H9 (cell line): ENCODE results near the gene FILIP1. TPM values are rescaled to one million over a fixed set of nuclear protein-coding genes. Genes with fewer than 3 reads are reported as not detected.

Source experiments
- DNase-seq: peaks from one replicate; pipeline ENCODE4 v3.0.0-alpha.2; 2017
- H2AFZ ChIP-seq: one replicate; pipeline ENCODE4 v1.6.1; 2013; ENCODE audit warnings: mild to moderate bottlenecking, low read length, control low read depth, moderate library complexity
- H2AK5ac ChIP-seq: 2 replicates; pipeline ENCODE4 v1.6.1; 2013; ENCODE audit warnings: low read length, control low read depth, mixed read lengths; ENCODE audit not compliant: insufficient read length
- H2BK120ac ChIP-seq: one replicate; pipeline ENCODE4 v1.6.1; 2013; ENCODE audit warnings: low read depth, mild to moderate bottlenecking, low read length, control low read depth, inconsistent platforms; ENCODE audit not compliant: poor library complexity, severe bottlenecking
- H2BK12ac ChIP-seq: 2 replicates; pipeline ENCODE4 v1.6.1; 2013; ENCODE audit warnings: low read length, control low read depth, mixed read lengths, low read depth; ENCODE audit not compliant: insufficient read length
- H2BK15ac ChIP-seq: 2 replicates; pipeline ENCODE4 v1.6.1; 2013; ENCODE audit warnings: low read depth, low read length, control low read depth
- H2BK20ac ChIP-seq: one replicate; pipeline ENCODE4 v1.6.1; 2013; ENCODE audit warnings: low read depth, mild to moderate bottlenecking, low read length, control low read depth, inconsistent platforms; ENCODE audit not compliant: poor library complexity, severe bottlenecking
- H2BK5ac ChIP-seq: 2 replicates; pipeline ENCODE4 v1.6.1; 2013; ENCODE audit warnings: low read length, control low read depth, mixed read lengths; ENCODE audit not compliant: insufficient read length
- H3K14ac ChIP-seq: 2 replicates; pipeline ENCODE4 v1.6.1; 2013; ENCODE audit warnings: low read length, control low read depth; ENCODE audit not compliant: insufficient read depth
- H3K18ac ChIP-seq: 2 replicates; pipeline ENCODE4 v1.6.1; 2013; ENCODE audit warnings: low read depth, mild to moderate bottlenecking, mixed read lengths, low read length, control low read depth; ENCODE audit not compliant: insufficient read length
- H3K23ac ChIP-seq: 2 replicates; pipeline ENCODE4 v1.6.1; 2013; ENCODE audit warnings: low read length, control low read depth, mixed read lengths, low read depth; ENCODE audit not compliant: insufficient read length
- H3K23me2 ChIP-seq: 2 replicates; pipeline ENCODE4 v1.6.1; 2013; ENCODE audit warnings: low read depth, mild to moderate bottlenecking, mixed read lengths, low read length, control low read depth; ENCODE audit not compliant: insufficient read length, poor library complexity, severe bottlenecking
- H3K27ac ChIP-seq: 2 replicates; pipeline ENCODE4 v1.5.1; 2013; ENCODE audit warnings: low read length, control low read depth, mixed read lengths, low read depth; ENCODE audit not compliant: insufficient read length
- H3K27me3 ChIP-seq: 2 replicates; pipeline ENCODE4 v1.6.1; 2013; ENCODE audit warnings: low read length, control low read depth, inconsistent platforms; ENCODE audit not compliant: insufficient read depth
- H3K4ac ChIP-seq: 2 replicates; pipeline ENCODE4 v1.6.1; 2013; ENCODE audit warnings: low read depth, mild to moderate bottlenecking, control low read depth, inconsistent platforms, low read length, moderate library complexity
- H3K4me1 ChIP-seq: 2 replicates; pipeline ENCODE4 v1.6.1; 2013; ENCODE audit warnings: low read length, control low read depth, inconsistent platforms; ENCODE audit not compliant: insufficient read depth
- H3K4me2 ChIP-seq: 2 replicates; pipeline ENCODE4 v1.6.1; 2013; ENCODE audit warnings: low read length, control low read depth, mixed read lengths; ENCODE audit not compliant: insufficient read length, insufficient read depth
- H3K56ac ChIP-seq: 2 replicates; pipeline ENCODE4 v1.6.1; 2013; ENCODE audit warnings: low read depth, mild to moderate bottlenecking, mixed read lengths, low read length, control low read depth; ENCODE audit not compliant: insufficient read length
- H3K79me1 ChIP-seq: 2 replicates; pipeline ENCODE4 v1.6.1; 2013; ENCODE audit warnings: low read depth, mild to moderate bottlenecking, moderate library complexity, low read length, control low read depth, inconsistent platforms; ENCODE audit not compliant: insufficient read depth, poor library complexity, severe bottlenecking
- H3K79me2 ChIP-seq: 2 replicates; pipeline ENCODE4 v1.6.1; 2013; ENCODE audit warnings: low read length, control low read depth, inconsistent platforms; ENCODE audit not compliant: insufficient read depth
- H3K9ac ChIP-seq: 2 replicates; pipeline ENCODE4 v1.6.1; 2013; ENCODE audit warnings: low read length, control low read depth, mixed read lengths; ENCODE audit not compliant: insufficient read length; ENCODE audit errors: extremely low read depth
- H3K9me3 ChIP-seq: one replicate; pipeline ENCODE4 v1.6.1; 2013; ENCODE audit warnings: low read depth, low read length, inconsistent platforms; ENCODE audit not compliant: control insufficient read depth
- H3T11ph ChIP-seq: one replicate; pipeline ENCODE4 v1.6.1; 2013; ENCODE audit warnings: mild to moderate bottlenecking, low read length, control low read depth, inconsistent platforms
- H4K20me1 ChIP-seq: one replicate; pipeline ENCODE4 v1.6.1; 2013; ENCODE audit not compliant: control insufficient read depth, insufficient read length, insufficient read depth
- H4K5ac ChIP-seq: 2 replicates; pipeline ENCODE4 v1.6.1; 2013; ENCODE audit warnings: low read depth, mild to moderate bottlenecking, mixed read lengths, low read length, control low read depth; ENCODE audit not compliant: insufficient read length
- H4K8ac ChIP-seq: replicated peaks from 2 replicates; pipeline ENCODE4 v1.6.1; 2013; ENCODE audit warnings: low read length, control low read depth, mixed read lengths, low read depth; ENCODE audit not compliant: insufficient read length
- H4K91ac ChIP-seq: 2 replicates; pipeline ENCODE4 v1.6.1; 2013; ENCODE audit warnings: low read depth, mild to moderate bottlenecking, moderate library complexity, mixed read lengths, low read length, control low read depth; ENCODE audit not compliant: insufficient read length
- H3K27ac Mint-ChIP-seq, 3 experiments: 2 replicates in 2 of 3; 3 replicates in 1 of 3; pipeline ENCODE4 v1.8.0; 2020 to 2021; ENCODE audit warnings: mixed read lengths in 3 of 3, mild to moderate bottlenecking in 1 of 3, moderate library complexity in 1 of 3
- H3K27me3 Mint-ChIP-seq: 2 replicates; pipeline ENCODE4 v1.8.0; 2021; ENCODE audit warnings: low read depth, mild to moderate bottlenecking, moderate library complexity, mixed read lengths
- H3K36me3 Mint-ChIP-seq, 3 experiments: 2 replicates in 2 of 3; 3 replicates in 1 of 3; pipeline ENCODE4 v1.8.0; 2020 to 2021; ENCODE audit warnings: low read depth in 3 of 3, mixed read lengths in 3 of 3; ENCODE audit not compliant: insufficient read depth in 1 of 3
- H3K4me1 Mint-ChIP-seq, 2 experiments: 2 replicates each; pipeline ENCODE4 v1.8.0; 2020; ENCODE audit warnings: mixed read lengths in 2 of 2
- H3K4me3 Mint-ChIP-seq, 2 experiments: 2 replicates in 1 of 2; 3 replicates in 1 of 2; pipeline ENCODE4 v1.8.0; 2020 to 2021; ENCODE audit warnings: mild to moderate bottlenecking in 2 of 2, mixed read lengths in 2 of 2, moderate library complexity in 1 of 2
- H3K9me3 Mint-ChIP-seq, 2 experiments: 2 replicates in 1 of 2; 3 replicates in 1 of 2; pipeline ENCODE4 v1.8.0; 2020; ENCODE audit warnings: mild to moderate bottlenecking in 2 of 2, mixed read lengths in 2 of 2, moderate library complexity in 1 of 2
- WGBS: extraction: QIAGEN DNeasy Blood & Tissue Kit; methylation state at CpG from one replicate; pipeline ENCODE4 v1.1.7; 2013; ENCODE audit warnings: missing lambda C conversion rate, low lambda C conversion rate, mixed read lengths; ENCODE audit not compliant: insufficient read length; ENCODE audit errors: extremely low coverage; 5-methylcytosine and 5-hydroxymethylcytosine counted together
- total RNA-seq: library from RNA; stranded (reverse); gene quantifications from 2 replicates; pipeline ENCODE4 v1.2.1, GENCODE V29; 2021
- TF ChIP-seq, protein P1 (sequence below): fragments of 200-600 bp; sonication (generic); conservative IDR thresholded peaks from 3 replicates; pipeline ENCODE4 v1.8.0; 2021; ENCODE audit warnings: antibody characterized with exemption, mild to moderate bottlenecking

The FILIP1 gene
- total RNA-seq, 1 experiment from 2014 or later: 10.5 TPM

DNA sequence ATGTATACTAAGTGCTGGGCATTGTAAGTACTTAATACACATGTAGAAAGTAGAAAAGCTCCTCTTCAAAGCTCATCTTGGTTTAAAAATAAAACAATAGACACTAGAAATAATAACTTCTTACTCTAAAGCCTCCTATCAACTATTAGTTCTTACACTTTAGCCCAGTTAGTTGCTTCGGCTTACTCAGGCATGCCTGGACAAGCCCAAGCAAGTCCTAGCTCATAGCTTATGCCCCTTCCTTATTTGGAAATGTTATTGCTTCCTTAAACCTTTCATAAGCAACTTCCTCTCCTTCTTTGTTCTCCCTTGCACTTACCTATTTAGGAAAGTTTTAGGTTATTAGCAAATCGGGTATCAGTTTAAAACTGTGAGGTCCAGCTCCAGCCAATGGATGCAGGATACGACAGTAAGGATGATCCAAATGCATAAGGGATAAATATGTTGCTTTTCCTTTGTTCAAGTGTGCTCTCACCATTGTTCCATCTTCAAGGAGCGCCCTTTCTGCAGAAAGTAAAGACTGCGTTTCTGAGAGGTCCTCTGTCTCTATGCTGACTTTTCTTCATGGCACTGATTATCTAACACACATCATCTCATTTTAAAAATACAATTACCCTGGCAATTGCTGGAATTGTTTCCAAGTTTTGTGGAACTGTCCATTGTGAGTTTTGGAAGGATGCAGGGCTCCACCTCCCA is 221.3 kb downstream of the FILIP1 start:
- Histone ChIP-seq H2BK120ac (peak overlapping the region; percentile 71), H3K23ac (no peak overlapping the region), H2AK5ac (no peak overlapping the region), H2BK20ac (peak overlapping the region; percentile 83), H4K20me1 (no peaks in the 10 kb centered on the region), H3K27ac (peak overlapping the region; percentile 57), H3K23me2 (no peaks in the 10 kb centered on the region), H3K27me3 (no peaks in the 10 kb centered on the region), H3K14ac (no peak overlapping the region), H3K9me3 (peaks cover 7% of the 10 kb centered on the region), H3K79me1 (peaks cover 5% of the 10 kb centered on the region), H3K18ac (peak overlapping the region; percentile 60), H4K8ac (no peak overlapping the region), H2BK12ac (no peak overlapping the region), H4K91ac (no peak overlapping the region), H3T11ph (peak overlapping the region; percentile 39), H3K4me2 (no peak overlapping the region), H3K4ac (peak overlapping the region; percentile 56; the same call in 1 of the 2 replicates), H2AFZ (no peak overlapping the region), H2BK15ac (no peak overlapping the region), H3K4me1 (peaks cover 18% of the 10 kb centered on the region; the same call in 1 of the 2 replicates), H3K56ac (no peak overlapping the region), H3K79me2 (peaks cover 21% of the 10 kb centered on the region; the same call in 1 of the 2 replicates), H3K9ac (no peak overlapping the region), H2BK5ac (no peak overlapping the region), H4K5ac (no peak overlapping the region)
- Mint-ChIP-seq H3K27me3 (no peaks in the 10 kb centered on the region), H3K36me3 (peaks cover 37 to 73% (median 47%) of the 10 kb centered on the region in 3 experiments), H3K4me3 (no peak overlapping the region), H3K9me3 (peaks cover 0 to 13% of the 10 kb centered on the region in 2 experiments; a peak in 3 of 5 replicates), H3K27ac (peak overlapping the region in 1 of 3 experiments; percentile 87; a peak in 3 of 7 replicates), H3K4me1 (peaks cover 55 to 56% of the 10 kb centered on the region in 2 experiments)
- DNase-seq: no peak
- WGBS: no CpG with 5 or more reads among the region's 5 CpGs
- TF ChIP-seq, protein P1, sequence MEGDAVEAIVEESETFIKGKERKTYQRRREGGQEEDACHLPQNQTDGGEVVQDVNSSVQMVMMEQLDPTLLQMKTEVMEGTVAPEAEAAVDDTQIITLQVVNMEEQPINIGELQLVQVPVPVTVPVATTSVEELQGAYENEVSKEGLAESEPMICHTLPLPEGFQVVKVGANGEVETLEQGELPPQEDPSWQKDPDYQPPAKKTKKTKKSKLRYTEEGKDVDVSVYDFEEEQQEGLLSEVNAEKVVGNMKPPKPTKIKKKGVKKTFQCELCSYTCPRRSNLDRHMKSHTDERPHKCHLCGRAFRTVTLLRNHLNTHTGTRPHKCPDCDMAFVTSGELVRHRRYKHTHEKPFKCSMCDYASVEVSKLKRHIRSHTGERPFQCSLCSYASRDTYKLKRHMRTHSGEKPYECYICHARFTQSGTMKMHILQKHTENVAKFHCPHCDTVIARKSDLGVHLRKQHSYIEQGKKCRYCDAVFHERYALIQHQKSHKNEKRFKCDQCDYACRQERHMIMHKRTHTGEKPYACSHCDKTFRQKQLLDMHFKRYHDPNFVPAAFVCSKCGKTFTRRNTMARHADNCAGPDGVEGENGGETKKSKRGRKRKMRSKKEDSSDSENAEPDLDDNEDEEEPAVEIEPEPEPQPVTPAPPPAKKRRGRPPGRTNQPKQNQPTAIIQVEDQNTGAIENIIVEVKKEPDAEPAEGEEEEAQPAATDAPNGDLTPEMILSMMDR: no peak
